Adrenal gland (tissue), 12 donors: ENCODE measurements around the gene MTMR4. TPM values are rescaled to one million over a fixed set of nuclear protein-coding genes. Genes with fewer than 3 reads are reported as not detected.

ENCODE experiments used
- DNase-seq, 7 donors: peaks; one replicate each; pipeline ENCODE4 v3.0.0-alpha.2; 2019 to 2020
- H3K27ac ChIP-seq, 5 donors: fragments of 200-600 bp; sonication (generic) in 4 of 5; 1 replicate in 3 of 5; 2 replicates in 2 of 5; pipeline versions ENCODE4 v1.5.1 to v1.8.0; 2016 to 2020; ENCODE audit warnings: mild to moderate bottlenecking in 1 of 5
- H3K27me3 ChIP-seq: fragments of 200-600 bp; 2 replicates; pipeline ENCODE4 v1.8.0; 2021
- H3K36me3 ChIP-seq, 2 donors: fragments of 200-600 bp; replicated peaks in 1 of 2; 1 replicate in 1 of 2; 2 replicates in 1 of 2; pipeline versions ENCODE4 v1.5.1 to v1.8.0; 2018 to 2022
- H3K4me1 ChIP-seq, 2 donors: fragments of 200-600 bp; replicated peaks in 1 of 2; 1 replicate in 1 of 2; 2 replicates in 1 of 2; pipeline versions ENCODE4 v1.5.1 to v1.8.0; 2018 to 2021
- H3K4me3 ChIP-seq, 4 donors: fragments of 200-600 bp; sonication (generic) in 3 of 4; one replicate each; pipeline ENCODE4 v1.5.1; 2016 to 2018
- H3K9me3 ChIP-seq, 3 donors: fragments of 200-600 bp; sonication (generic) in 1 of 3; replicated peaks in 1 of 3; 1 replicate in 2 of 3; 2 replicates in 1 of 3; pipeline versions ENCODE4 v1.5.1 to v1.8.0; 2016 to 2021
- CTCF ChIP-seq, 6 experiments: fragments of 450-650 bp in 4 of 6; fragments of 200-600 bp in 2 of 6; sonication (generic) in 1 of 6; IDR thresholded peaks; 1 replicate in 5 of 6; 2 replicates in 1 of 6; pipeline versions ENCODE4 v1.5.1 to v1.8.0; 2016 to 2021; ENCODE audit warnings: antibody characterized with exemption in 6 of 6, mild to moderate bottlenecking in 2 of 6, moderate library complexity in 1 of 6
- POLR2A ChIP-seq, 2 donors: fragments of 450-650 bp; IDR thresholded peaks; one replicate each; pipeline ENCODE4 v1.6.1; 2017; ENCODE audit warnings: antibody characterized with exemption in 2 of 2, mild to moderate bottlenecking in 2 of 2, moderate library complexity in 1 of 2
- WGBS, 4 donors: extraction: QIAGEN DNeasy Blood & Tissue Kit in 2 of 4; methylation state at CpG; one replicate each; pipeline versions ENCODE4 v1.1.5 to v1.1.7; 2013 to 2017; 5-methylcytosine and 5-hydroxymethylcytosine counted together
- intact Hi-C, 2 donors: fragments of 100-400 bp; cut with DNase I; formaldehyde crosslinking; loops; one replicate each; pipeline versions ENCODE4 v1.14.1 to v1.15.0; 2022 to 2023
- polyA plus RNA-seq, 3 donors: library from polyadenylated mRNA; stranded (reverse); fragments of 200-250 nt in 2 of 3; fragments of 350-450 nt in 1 of 3; fragmentation: Illumina TruSeq in 1 of 3; extraction: RNeasy Lipid Tissue Mini Kit (QIAGEN cat#74804) in 1 of 3; gene quantifications; one replicate each; pipeline ENCODE4 v1.2.3, GENCODE V29; 2013 to 2014
- total RNA-seq, 9 donors: library from RNA; depleted of rRNA in 4 of 9; stranded (reverse); fragments of >200 nt in 4 of 9; fragments of 120-200 nt in 1 of 9; fragmentation: NEBNext Ultra II Directional in 1 of 9; extraction: Animal tissue kit (Norgen Biotek cat#: 25700) in 1 of 9; gene quantifications; one replicate each; pipeline versions ENCODE4 v1.1.0 to v1.2.4, GENCODE V29; 2013 to 2023
- donor health status: healthy with polysubstance abuse.
- donor health status: Bipolar disorder and iron deficiency.
- donor health status: DM: yes; HTN: yes; CAD: no.
- donor health status: DM: no; HTN: no; CAD: no.
- donor health status: DM: no; HTN: no; CAD: no.
- donor health status: DM: yes; HTN: yes; CAD: no.

The MTMR4 gene
- total and polyA plus RNA-seq, 12 donors = 11.4 to 85.2 (median 42.8) TPM

- intact Hi-C loops = no loop called here
- 73 to 80% (median 78%) methylated on average over 2 of the region's 2 CpGs for WGBS, 4 donors
- H3K4me3 ChIP-seq = no peak overlapping the region
- H3K27me3 ChIP-seq = no peaks in the 10 kb centered on the region
- no peak for DNase-seq
- H3K36me3 ChIP-seq = peaks cover 0 to 25% of the 10 kb centered on the region in 2 donors
- TF ChIP-seq CTCF (IDR thresholded peaks at IDR 0.05) = no peak
- no peak for TF ChIP-seq POLR2A (IDR thresholded peaks at IDR 0.05)
- H3K9me3 ChIP-seq = no peaks in the 10 kb centered on the region
- H3K4me1 ChIP-seq = peaks cover 19 to 51% of the 10 kb centered on the region in 2 donors
- peak overlapping the region in 2 of 5 donors; percentile 55 to 77 for H3K27ac ChIP-seq
These were observed 848 bp upstream of the MTMR4 start for GRCh38 chr17:58515286-58515685.

- intact Hi-C loops = no loop called here
- peak overlapping the region in 4 of 5 donors; percentile 35 to 81 (median 66) for H3K27ac ChIP-seq
- no peaks in the 10 kb centered on the region for H3K9me3 ChIP-seq
- no peaks in the 10 kb centered on the region for H3K27me3 ChIP-seq
- peaks cover 19 to 46% of the 10 kb centered on the region in 2 donors for H3K4me1 ChIP-seq
- H3K36me3 ChIP-seq = peaks cover 0 to 30% of the 10 kb centered on the region in 2 donors
- 19 to 26% (median 19%) methylated on average over 11 of the region's 11 CpGs for WGBS, 4 donors
- H3K4me3 ChIP-seq = peak overlapping the region in 1 of 4 donors; percentile 66
- DNase-seq = no peak
- TF ChIP-seq CTCF (IDR thresholded peaks at IDR 0.05) = no peak
- no peak for TF ChIP-seq POLR2A (IDR thresholded peaks at IDR 0.05)
These were observed 326 bp upstream of the MTMR4 start for GRCh38 chr17:58514770-58515157.

GRCh38 chr17:58513267-58513964 is 1.0 kb downstream of the MTMR4 start:
- intact Hi-C loops = no loop called here
- TF ChIP-seq CTCF (IDR thresholded peaks at IDR 0.05) (no peak), POLR2A (IDR thresholded peaks at IDR 0.05) (no peak)
- 22 to 32% (median 29%) methylated on average over 14 of the region's 14 CpGs for WGBS, 4 donors
- peaks cover 0 to 43% of the 10 kb centered on the region in 2 donors for H3K36me3 ChIP-seq
- H3K9me3 ChIP-seq = no peaks in the 10 kb centered on the region
- H3K27ac ChIP-seq = no peak overlapping the region
- no peaks in the 10 kb centered on the region for H3K27me3 ChIP-seq
- DNase-seq = peak in 1 of 7 donors; percentile 10
- H3K4me1 ChIP-seq = peaks cover 19 to 35% of the 10 kb centered on the region in 2 donors
- peak overlapping the region in 2 of 4 donors; percentile 43 to 66 for H3K4me3 ChIP-seq

GRCh38 chr17:58510075-58510474 is 4.4 kb downstream of the MTMR4 start:
- peaks cover 0 to 76% of the 10 kb centered on the region in 2 donors for H3K36me3 ChIP-seq
- intact Hi-C loops = no loop called here
- H3K27ac ChIP-seq = no peak overlapping the region
- no peak overlapping the region for H3K4me3 ChIP-seq
- no peak for DNase-seq
- TF ChIP-seq CTCF (IDR thresholded peaks at IDR 0.05) = no peak
- no peak for TF ChIP-seq POLR2A (IDR thresholded peaks at IDR 0.05)
- H3K4me1 ChIP-seq = peaks cover 9 to 22% of the 10 kb centered on the region in 2 donors
- no peaks in the 10 kb centered on the region for H3K9me3 ChIP-seq
- no peaks in the 10 kb centered on the region for H3K27me3 ChIP-seq
- 87 to 92% (median 90%) methylated on average over 5 of the region's 5 CpGs for WGBS, 4 donors
